GM13977 (cell line): ENCODE data around the gene DOCK8.

Source experiments
- DNase-seq: peaks from one replicate; pipeline ENCODE4 v3.0.0; 2012; ENCODE audit warnings: low spot score
- in situ Hi-C: fragments of 300-500 bp; cut with MboI; formaldehyde crosslinking; loops from one replicate; pipeline ENCODE4 v1.12.0; 2022; ENCODE audit warnings: low sequenced_read_pairs, low pct_unique_long_range_greater_than_20kb, mixed read lengths, inconsistent platforms; ENCODE audit not compliant: unreplicated experiment
- TF ChIP-seq, protein P1 (sequence below): IDR thresholded peaks from 2 replicates; pipeline ENCODE4 v1.5.1; 2012; ENCODE audit warnings: mild to moderate bottlenecking, control low read depth; ENCODE audit not compliant: insufficient read depth; ENCODE audit errors: extremely low read depth, missing control alignments

The DOCK8 gene

DNA sequence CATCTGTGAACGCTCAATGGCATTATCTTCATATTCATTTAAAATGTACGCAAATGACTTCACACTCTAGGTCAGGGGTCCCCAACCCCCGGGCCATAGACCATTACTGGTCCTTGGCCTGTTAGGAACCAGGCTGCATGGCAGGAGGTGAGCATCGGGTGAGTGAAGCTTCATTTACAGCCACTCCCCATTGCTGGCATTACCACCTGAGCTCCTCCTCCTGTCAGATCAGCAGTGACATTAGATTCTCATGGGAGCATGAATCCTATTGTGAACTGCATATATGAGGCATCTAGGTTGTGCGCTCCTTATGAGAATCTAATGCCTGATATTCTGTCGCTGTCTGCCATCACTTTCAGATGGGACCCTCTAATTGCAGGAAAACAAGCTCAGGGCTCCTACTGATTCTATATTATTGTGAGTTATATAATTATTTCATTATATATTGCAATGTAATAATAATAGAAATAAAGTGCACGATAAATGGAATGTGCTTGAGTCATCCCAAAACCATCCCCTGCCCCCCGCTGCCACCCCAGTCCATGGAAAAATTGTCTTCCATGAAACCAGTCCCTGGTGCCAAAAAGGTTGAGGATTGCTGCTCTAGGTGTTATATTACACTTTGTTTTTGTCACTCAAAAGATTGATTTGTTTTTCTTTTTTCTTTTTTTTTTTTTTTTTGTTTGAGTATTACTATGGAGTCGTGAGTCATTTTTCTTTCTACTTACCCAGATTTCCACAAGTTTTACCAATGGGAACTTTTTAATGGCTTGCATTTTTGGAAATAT, 127.2 kb downstream of the DOCK8 start:
- in situ Hi-C loops = no loop called here
- TF ChIP-seq, protein P1, sequence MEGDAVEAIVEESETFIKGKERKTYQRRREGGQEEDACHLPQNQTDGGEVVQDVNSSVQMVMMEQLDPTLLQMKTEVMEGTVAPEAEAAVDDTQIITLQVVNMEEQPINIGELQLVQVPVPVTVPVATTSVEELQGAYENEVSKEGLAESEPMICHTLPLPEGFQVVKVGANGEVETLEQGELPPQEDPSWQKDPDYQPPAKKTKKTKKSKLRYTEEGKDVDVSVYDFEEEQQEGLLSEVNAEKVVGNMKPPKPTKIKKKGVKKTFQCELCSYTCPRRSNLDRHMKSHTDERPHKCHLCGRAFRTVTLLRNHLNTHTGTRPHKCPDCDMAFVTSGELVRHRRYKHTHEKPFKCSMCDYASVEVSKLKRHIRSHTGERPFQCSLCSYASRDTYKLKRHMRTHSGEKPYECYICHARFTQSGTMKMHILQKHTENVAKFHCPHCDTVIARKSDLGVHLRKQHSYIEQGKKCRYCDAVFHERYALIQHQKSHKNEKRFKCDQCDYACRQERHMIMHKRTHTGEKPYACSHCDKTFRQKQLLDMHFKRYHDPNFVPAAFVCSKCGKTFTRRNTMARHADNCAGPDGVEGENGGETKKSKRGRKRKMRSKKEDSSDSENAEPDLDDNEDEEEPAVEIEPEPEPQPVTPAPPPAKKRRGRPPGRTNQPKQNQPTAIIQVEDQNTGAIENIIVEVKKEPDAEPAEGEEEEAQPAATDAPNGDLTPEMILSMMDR = no peak
- no peak for DNase-seq

DNA sequence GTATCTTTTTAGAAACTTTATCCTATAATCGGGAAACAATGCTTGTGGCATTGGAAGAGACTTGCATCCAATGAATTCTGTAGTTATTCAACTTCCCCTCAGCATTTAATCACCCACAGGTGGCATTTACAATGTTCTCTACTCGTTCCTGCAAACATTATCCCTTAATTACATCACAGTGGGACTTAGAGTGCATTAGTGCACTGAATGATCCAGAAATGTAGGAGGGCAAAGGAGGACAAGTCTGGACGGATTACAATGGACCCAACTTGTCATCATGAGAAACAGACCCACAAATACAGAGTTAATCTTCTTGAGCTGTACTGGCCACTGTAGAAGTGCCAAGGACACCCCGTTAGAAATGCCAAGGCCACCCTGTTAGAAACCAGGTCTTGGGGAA, 129.1 kb downstream of the DOCK8 start:
- no peak for DNase-seq
- in situ Hi-C loops = no loop called here
- TF ChIP-seq, protein P1 = no peak

DNA sequence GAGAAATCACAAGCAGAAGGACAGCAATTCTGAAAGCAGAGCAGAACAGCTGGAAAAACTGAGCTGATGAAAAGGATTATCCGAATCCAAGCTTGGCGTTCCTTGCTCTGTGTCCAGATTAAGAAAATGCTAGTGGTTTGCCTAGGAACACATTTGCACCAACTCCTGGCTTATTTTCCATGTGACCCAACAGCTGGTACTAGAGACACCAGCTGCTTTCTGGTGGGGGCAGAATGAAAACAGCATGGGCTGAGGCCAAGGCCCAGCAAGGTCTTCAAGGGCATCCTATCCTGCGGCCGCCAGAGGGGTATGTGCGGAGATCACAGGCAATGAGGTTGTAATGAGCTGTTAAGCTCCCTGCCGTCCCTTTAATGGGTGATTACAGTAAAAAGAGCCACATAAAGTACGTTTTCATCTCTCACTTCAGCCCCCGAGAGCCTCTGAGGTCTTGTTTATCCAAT, 131.5 kb downstream of the DOCK8 start:
- in situ Hi-C loops = no loop called here
- TF ChIP-seq, protein P1 = no peak
- no peak for DNase-seq

DNA sequence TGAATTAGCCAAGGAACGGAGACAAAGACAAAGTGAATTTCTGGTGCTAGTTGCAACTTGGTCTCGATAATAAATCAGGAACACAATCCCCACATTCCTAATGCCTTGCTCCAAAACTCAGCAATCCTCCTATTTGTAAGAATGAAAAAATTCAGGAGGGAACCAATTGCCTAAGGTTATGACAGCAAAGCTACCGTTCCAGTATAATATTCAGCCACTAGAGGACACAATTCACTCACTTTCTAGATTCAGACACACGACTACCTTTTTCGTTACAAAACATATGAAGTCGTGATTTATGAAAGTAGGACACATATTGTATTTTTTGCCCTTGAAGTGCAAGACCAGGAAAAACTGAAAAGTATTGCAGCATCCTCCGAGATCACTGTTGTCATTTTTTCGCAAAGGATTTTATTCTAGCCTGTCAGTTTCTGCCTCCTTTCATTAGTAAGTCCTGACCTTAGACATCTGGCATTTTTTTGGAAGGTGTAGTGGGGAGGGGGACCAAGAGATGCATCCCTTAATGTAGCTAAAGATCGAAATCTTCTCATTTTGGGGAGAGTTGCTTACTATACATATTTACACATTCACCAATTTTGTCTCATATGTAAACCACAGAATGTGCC, 133.1 kb downstream of the DOCK8 start:
- TF ChIP-seq, protein P1 = peak; percentile 20
- no peak for DNase-seq
- in situ Hi-C loops = no loop called here

- no peak for DNase-seq
- TF ChIP-seq, protein P1 = no peak
- in situ Hi-C loops = no loop called here
Observed at GRCh38 chr9:350384-350783, 135.7 kb downstream of the DOCK8 start.

DNA sequence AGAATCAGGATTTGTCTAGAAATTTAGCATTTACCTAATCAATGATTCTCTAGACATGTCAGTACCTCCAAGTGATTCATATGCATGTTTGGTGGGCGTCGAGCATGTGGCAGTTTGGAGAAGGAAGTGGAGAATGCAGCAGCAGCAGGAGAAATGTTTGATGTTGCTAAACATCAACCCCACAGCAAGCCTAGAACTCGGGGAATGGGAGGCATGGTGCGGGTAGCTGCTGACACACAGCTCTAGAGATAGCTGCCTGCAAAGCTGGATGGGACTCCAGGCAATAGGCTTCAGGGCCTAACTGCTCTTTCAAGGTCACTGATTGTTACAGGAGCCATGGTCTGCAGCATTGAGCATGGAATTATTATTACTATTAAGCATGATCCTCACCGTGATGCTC, 137.3 kb downstream of the DOCK8 start:
- TF ChIP-seq, protein P1 = no peak
- in situ Hi-C loops = no loop called here

More for the DNA sequence above, 137.3 kb downstream of the DOCK8 start:
- DNase-seq = no peak
